B cell (primary cell): ENCODE data around the gene PIGO. TPM values are rescaled to one million over a fixed set of nuclear protein-coding genes. Genes with fewer than 3 reads are reported as not detected.

ENCODE experiments used
- ATAC-seq: fragments of 200-7000 bp; cut with Tn5 transposase; one replicate; pipeline ENCODE4 v1.10.0; 2021; ENCODE audit warnings: low read depth, mild to moderate bottlenecking, moderate number of reproducible peaks, moderate library complexity
- CTCF ChIA-PET: fragments of 350-600 bp; sonication (Branson Sonifier 250); formaldehyde crosslinking; loops from one replicate; lab custom pipeline; 2021; ENCODE audit warnings: antibody characterized with exemption, inconsistent platforms; lab: Charles Lee
- POLR2A ChIA-PET: fragments of 350-600 bp; sonication (Branson Sonifier 250); formaldehyde crosslinking; loops from one replicate; lab custom pipeline; 2021; ENCODE audit warnings: antibody characterized with exemption; lab: Charles Lee
- DNase-seq: peaks from one replicate; pipeline ENCODE4 v3.0.0; 2013
- H2AFZ ChIP-seq: 2 replicates; pipeline ENCODE4 v1.6.1; 2012; ENCODE audit warnings: mild to moderate bottlenecking, low read depth, low read length; ENCODE audit not compliant: insufficient read depth, poor library complexity, severe bottlenecking
- H3K27ac ChIP-seq, 2 donors: 1 replicate in 1 of 2; 2 replicates in 1 of 2; pipeline ENCODE4 v1.5.1; 2012 to 2013; ENCODE audit warnings: low read length in 2 of 2, mild to moderate bottlenecking in 2 of 2, moderate library complexity in 1 of 2
- H3K27me3 ChIP-seq, 4 experiments: fragments of 200-600 bp in 1 of 4; sonication (generic) in 1 of 4; replicated peaks in 1 of 4; 1 replicate in 2 of 4; 2 replicates in 2 of 4; pipeline versions ENCODE4 v1.6.1 to v1.7.0; 2013 to 2016; ENCODE audit warnings: low read length in 3 of 4, mild to moderate bottlenecking in 2 of 4, mixed read lengths in 1 of 4, moderate library complexity in 1 of 4; ENCODE audit not compliant: insufficient read depth in 4 of 4, control insufficient read depth in 3 of 4; ENCODE audit errors: control extremely low read depth in 1 of 4
- H3K36me3 ChIP-seq, 2 experiments: replicated peaks in 1 of 2; 1 replicate in 1 of 2; 2 replicates in 1 of 2; pipeline versions ENCODE4 v1.6.1 to v1.7.1; 2013; ENCODE audit warnings: low read length in 1 of 2; ENCODE audit not compliant: insufficient read depth in 2 of 2, control insufficient read depth in 1 of 2; ENCODE audit errors: control extremely low read depth in 1 of 2, extremely low read depth in 1 of 2
- H3K4me1 ChIP-seq, 2 donors: fragments of 200-600 bp in 1 of 2; sonication (generic) in 1 of 2; 1 replicate in 1 of 2; 2 replicates in 1 of 2; pipeline versions ENCODE4 v1.5.1 to v1.6.1; 2013 to 2017; ENCODE audit warnings: low read length in 2 of 2; ENCODE audit not compliant: control insufficient read depth in 2 of 2, insufficient read depth in 2 of 2
- H3K4me2 ChIP-seq: replicated peaks from 2 replicates; pipeline ENCODE3; 2012; ENCODE audit warnings: mild to moderate bottlenecking, low read depth, low read length; ENCODE audit not compliant: poor library complexity, severe bottlenecking
- H3K4me3 ChIP-seq, 5 experiments: fragments of 200-600 bp in 1 of 5; sonication (generic) in 1 of 5; 1 replicate in 3 of 5; 2 replicates in 2 of 5; pipeline versions ENCODE4 v1.5.1 to v1.7.0; 2011 to 2016; ENCODE audit warnings: low read length in 4 of 5, mild to moderate bottlenecking in 4 of 5, low read depth in 2 of 5, control low read depth in 1 of 5, moderate library complexity in 1 of 5; ENCODE audit not compliant: insufficient read depth in 1 of 5; ENCODE audit errors: control extremely low read depth in 1 of 5, extremely low read depth in 1 of 5
- H3K79me2 ChIP-seq: fragments of 200-600 bp; sonication (generic); one replicate; pipeline ENCODE4 v1.6.0; 2016; ENCODE audit warnings: low read length; ENCODE audit not compliant: control insufficient read depth, insufficient read depth
- H3K9ac ChIP-seq: fragments of 200-600 bp; sonication (generic); 2 replicates; pipeline ENCODE4 v1.6.1; 2017; ENCODE audit warnings: mild to moderate bottlenecking, low read length, moderate library complexity
- H3K9me3 ChIP-seq, 3 donors: one replicate each; pipeline versions ENCODE4 v1.6.1 to v1.7.1; 2013; ENCODE audit warnings: low read length in 2 of 3; ENCODE audit not compliant: control insufficient read depth in 2 of 3, insufficient read depth in 1 of 3; ENCODE audit errors: control extremely low read depth in 1 of 3
- H4K20me1 ChIP-seq: 2 replicates; pipeline ENCODE4 v1.6.0; 2012; ENCODE audit warnings: mild to moderate bottlenecking, low read length; ENCODE audit not compliant: insufficient read depth, control insufficient read depth, poor library complexity, severe bottlenecking
- H3K27ac Mint-ChIP-seq: one replicate; pipeline ENCODE4 v1.8.0; 2021; ENCODE audit warnings: mixed read lengths
- H3K27me3 Mint-ChIP-seq: one replicate; pipeline ENCODE4 v1.8.0; 2021; ENCODE audit warnings: mixed read lengths
- H3K4me1 Mint-ChIP-seq: one replicate; pipeline ENCODE4 v1.8.0; 2021; ENCODE audit warnings: mixed read lengths
- H3K4me3 Mint-ChIP-seq: one replicate; pipeline ENCODE4 v1.8.0; 2021; ENCODE audit warnings: mixed read lengths
- H3K9me3 Mint-ChIP-seq: one replicate; pipeline ENCODE4 v1.8.0; 2022; ENCODE audit warnings: mixed read lengths; ENCODE audit not compliant: insufficient read depth
- CTCF ChIP-seq: fragments of 200-600 bp; IDR thresholded peaks from one replicate; pipeline ENCODE4 v1.8.0; 2022; ENCODE audit warnings: antibody characterized with exemption, mild to moderate bottlenecking
- EZH2 ChIP-seq: IDR thresholded peaks from 2 replicates; pipeline ENCODE4 v1.6.1; 2012; ENCODE audit warnings: borderline replicate concordance, low read depth, mild to moderate bottlenecking, moderate library complexity, low read length; ENCODE audit not compliant: insufficient read depth, poor library complexity, severe bottlenecking
- WGBS: methylation state at CpG from one replicate; pipeline ENCODE4 v1.1.5; 2013; ENCODE audit warnings: missing lambda C conversion rate; ENCODE audit not compliant: insufficient coverage; 5-methylcytosine and 5-hydroxymethylcytosine counted together
- intact Hi-C: fragments of 100-400 bp; cut with micrococcal nuclease; formaldehyde crosslinking; loops from one replicate; pipeline ENCODE4 v1.10.0; 2022
- polyA plus RNA-seq: library from polyadenylated mRNA; depleted of rRNA; stranded (reverse); fragments of >200 nt; gene quantifications from 2 replicates; pipeline ENCODE4 v1.2.3, GENCODE V29; 2012
- total RNA-seq, 2 donors: library from RNA; stranded (reverse); fragments of 120-200 nt in 1 of 2; gene quantifications; 1 replicate in 1 of 2; 2 replicates in 1 of 2; pipeline versions ENCODE4 v1.2.3 to v1.2.4, GENCODE V29; 2013 to 2022

The PIGO gene
- total and polyA plus RNA-seq, 2 donors (not counting 1 experiment from before 2014, with no cell fraction given): 25.7 to 32.5 TPM

DNA sequence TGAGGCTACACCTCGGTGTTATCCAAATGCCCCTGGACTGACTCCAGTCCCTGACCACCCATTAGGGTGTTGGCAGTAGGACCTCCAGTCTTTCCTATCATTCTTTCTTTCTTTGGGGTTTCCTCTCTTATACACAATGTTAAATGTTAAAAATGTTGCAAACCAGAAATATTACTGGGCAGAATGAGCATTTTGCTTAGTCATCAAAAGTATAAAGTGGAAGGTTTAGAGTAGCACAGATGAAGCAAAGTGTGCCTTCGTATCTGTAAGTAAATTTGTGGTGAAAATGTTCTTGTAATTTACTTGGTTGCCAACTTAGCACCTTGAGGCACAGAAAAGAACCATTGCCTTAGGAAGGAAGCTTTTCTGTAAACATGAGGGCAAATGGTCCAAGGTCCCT, 43.7 kb upstream of the PIGO start:
- no peak overlapping the region for H3K27ac ChIP-seq
- Mint-ChIP-seq H3K27me3 (peaks cover 6% of the 10 kb centered on the region), H3K4me1 (no peaks in the 10 kb centered on the region), H3K4me3 (no peak overlapping the region), H3K9me3 (peaks cover 2% of the 10 kb centered on the region), H3K27ac (no peak overlapping the region)
- H4K20me1 ChIP-seq: no peaks in the 10 kb centered on the region
- DNase-seq (no peak), ATAC-seq (no peak)
- POLR2A ChIA-PET: no interaction called here
- intact Hi-C loops: no loop called here
- H3K4me2 ChIP-seq: no peak overlapping the region
- peaks cover 2 to 32% (median 18%) of the 10 kb centered on the region in 3 donors for H3K9me3 ChIP-seq
- H3K27me3 ChIP-seq: peaks cover 0 to 3% (median 0%) of the 10 kb centered on the region in 4 experiments
- no peaks in the 10 kb centered on the region for H3K79me2 ChIP-seq
- no peaks in the 10 kb centered on the region for H3K4me1 ChIP-seq
- H3K4me3 ChIP-seq: no peak overlapping the region
- no peak overlapping the region for H2AFZ ChIP-seq
- H3K9ac ChIP-seq: no peak overlapping the region
- 86% methylated on average over 1 of the region's 2 CpGs for WGBS
- no peaks in the 10 kb centered on the region for H3K36me3 ChIP-seq
- CTCF ChIA-PET: no interaction called here
- TF ChIP-seq CTCF: no peak
- TF ChIP-seq EZH2: no peak

DNA sequence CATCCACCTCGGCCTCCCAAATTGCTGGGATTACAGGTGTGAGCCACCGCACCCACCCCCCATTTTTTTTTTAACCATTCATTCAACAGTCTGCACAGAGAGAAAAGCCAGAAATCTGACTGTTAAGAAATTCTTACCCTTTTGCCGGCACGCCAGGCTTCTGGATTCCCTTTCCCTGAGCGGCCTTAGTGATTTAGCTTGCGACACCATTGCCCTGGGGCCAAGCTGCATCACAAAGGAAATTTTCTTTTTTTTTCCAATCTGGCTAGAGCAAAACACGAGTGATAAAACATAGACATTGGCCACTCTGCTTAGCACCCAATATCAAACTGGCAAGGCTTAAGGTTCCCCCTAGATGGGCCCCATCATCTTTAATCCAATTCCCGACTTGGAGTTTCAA, 40.5 kb upstream of the PIGO start:
- Mint-ChIP-seq H3K4me1 (no peaks in the 10 kb centered on the region), H3K27me3 (peaks cover 6% of the 10 kb centered on the region), H3K27ac (no peak overlapping the region), H3K9me3 (peaks cover 1% of the 10 kb centered on the region), H3K4me3 (no peak overlapping the region)
- H3K4me2 ChIP-seq: no peak overlapping the region
- intact Hi-C loops: no loop called here
- H3K36me3 ChIP-seq: no peaks in the 10 kb centered on the region
- WGBS: 95% methylated on average over 7 of the region's 8 CpGs
- ChIA-PET CTCF (no interaction called here), POLR2A (no interaction called here)
- H3K4me3 ChIP-seq: no peak overlapping the region
- H3K27me3 ChIP-seq: no peaks in the 10 kb centered on the region
- H3K9ac ChIP-seq: no peak overlapping the region
- TF ChIP-seq CTCF: no peak
- no peak for TF ChIP-seq EZH2
- H4K20me1 ChIP-seq: no peaks in the 10 kb centered on the region
- no peaks in the 10 kb centered on the region for H3K79me2 ChIP-seq
- H2AFZ ChIP-seq: no peak overlapping the region
- no peaks in the 10 kb centered on the region for H3K4me1 ChIP-seq
- ATAC-seq (no peak), DNase-seq (no peak)
- no peak overlapping the region for H3K27ac ChIP-seq
- H3K9me3 ChIP-seq: peaks cover 1 to 18% (median 8%) of the 10 kb centered on the region in 3 donors
